DLD1 (cell line): ENCODE results near the gene FSTL4.

Experiments
- in situ Hi-C: cut with HindIII; loops from 2 replicates; pipeline ENCODE4 v1.10.0; 2017; ENCODE audit warnings: low sequenced_read_pairs

Gene FSTL4

DNA sequence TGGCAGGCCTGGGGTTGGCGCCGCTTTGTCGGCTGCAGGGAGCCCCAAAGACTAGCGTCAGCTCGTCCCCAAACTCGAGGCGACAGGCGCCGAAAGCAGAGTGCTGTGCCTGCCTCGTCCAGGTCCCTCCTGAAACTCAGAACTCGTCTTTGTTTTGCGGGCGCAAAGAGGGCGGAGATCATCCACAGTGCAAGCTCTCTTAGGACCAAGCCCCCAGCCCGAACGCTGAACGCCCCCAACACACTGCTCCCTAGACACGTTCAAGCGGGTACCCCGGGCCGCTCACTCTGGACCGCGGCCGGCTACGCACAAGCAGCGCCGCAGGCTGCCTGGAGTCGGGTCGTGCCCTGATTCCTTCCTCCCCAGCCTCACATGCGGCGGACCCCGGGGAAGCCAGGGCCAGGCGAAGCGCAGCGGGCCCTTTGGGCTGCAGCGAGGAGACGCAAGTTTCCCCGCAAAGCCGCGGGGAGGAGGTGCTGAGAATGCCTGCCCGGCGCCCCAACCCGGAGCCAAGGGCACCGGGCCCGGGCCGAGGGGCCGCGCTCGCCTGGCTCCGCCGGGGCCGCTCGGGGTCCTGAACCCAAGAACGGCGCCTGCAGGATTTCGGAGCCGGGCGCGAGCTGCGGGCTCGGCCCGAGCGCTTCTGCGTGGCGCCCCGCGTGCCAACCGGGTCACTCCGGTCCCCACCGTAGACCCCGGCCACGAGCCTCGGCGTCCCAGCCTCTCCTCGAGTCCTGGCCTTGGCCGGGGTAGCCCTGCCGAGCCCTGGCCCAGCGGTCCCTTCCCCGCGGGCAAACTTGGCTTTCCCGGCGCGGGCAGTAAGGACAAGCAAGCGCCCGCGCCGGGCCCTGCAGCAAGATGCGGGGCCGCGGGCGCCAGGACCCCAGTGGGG is 738 bp downstream of the FSTL4 start:
- in situ Hi-C loops, result no loop called here

DNA sequence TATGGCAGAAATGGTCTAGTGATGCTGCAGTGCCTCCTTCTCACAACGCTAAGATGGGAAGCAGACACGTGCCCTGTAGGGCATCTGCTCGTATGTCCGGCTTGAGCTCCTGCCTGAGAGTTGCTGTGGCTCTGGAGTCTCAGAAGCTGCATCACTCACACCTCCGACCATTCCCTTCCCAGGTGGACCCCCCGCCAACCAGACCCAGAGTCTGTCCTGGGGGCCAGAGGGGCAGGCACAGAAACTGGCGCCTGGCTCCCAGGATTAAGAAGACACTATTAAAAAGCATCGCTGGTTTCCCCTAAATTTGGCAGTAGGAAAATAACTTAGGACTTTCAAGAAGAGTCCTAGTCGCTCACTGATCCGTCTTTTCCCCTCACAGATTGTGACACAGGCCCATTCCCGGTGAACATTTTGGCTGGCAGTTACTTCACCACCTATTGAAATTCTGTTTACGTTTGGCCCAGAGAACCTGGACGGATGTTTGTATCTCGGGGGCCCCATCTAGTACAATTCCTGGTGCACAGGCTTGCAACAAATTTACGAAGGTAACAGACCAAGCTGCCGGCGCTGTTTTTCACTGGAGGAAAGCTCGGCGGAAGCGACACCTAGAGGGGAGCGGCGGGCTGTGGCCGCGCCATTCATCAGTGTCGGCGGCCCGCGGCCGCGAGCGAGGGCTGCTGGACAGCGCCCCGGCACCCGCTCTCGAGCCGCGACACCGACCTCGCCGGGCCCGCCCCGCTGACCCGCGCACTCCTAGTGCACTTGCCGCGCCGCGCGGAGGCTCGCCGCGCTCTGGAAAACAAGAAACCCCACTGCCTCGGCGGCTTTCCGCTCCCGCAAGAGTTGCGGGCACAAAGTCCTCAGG is 1.6 kb downstream of the FSTL4 start:
- in situ Hi-C loops, result no loop called here

GRCh38 chr5:133607451-133607850 is 4.9 kb downstream of the FSTL4 start:
- in situ Hi-C loops, result no loop called here

DNA sequence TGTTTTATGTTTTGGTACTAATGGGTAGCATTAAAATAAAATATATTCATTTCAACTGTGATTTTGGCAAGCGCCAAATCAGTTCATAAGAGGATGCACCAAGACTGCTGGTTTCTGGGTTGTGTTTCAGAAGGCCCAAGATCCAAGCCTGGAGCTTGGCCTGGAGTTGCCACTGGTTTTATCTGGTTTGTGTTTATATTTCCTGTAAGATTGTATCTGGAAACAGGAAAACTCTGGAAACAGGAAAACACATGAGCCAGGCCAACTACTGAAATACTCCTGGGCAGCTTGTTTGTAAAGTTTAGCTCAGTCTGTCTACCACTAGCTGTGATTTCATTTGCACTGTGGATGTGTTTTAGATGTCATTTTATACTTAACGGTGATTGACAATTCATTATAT is 5.5 kb downstream of the FSTL4 start:
- in situ Hi-C loops, result no loop called here

- in situ Hi-C loops, result no loop called here
These were observed 7.0 kb downstream of the FSTL4 start for GRCh38 chr5:133605323-133605722.

DNA sequence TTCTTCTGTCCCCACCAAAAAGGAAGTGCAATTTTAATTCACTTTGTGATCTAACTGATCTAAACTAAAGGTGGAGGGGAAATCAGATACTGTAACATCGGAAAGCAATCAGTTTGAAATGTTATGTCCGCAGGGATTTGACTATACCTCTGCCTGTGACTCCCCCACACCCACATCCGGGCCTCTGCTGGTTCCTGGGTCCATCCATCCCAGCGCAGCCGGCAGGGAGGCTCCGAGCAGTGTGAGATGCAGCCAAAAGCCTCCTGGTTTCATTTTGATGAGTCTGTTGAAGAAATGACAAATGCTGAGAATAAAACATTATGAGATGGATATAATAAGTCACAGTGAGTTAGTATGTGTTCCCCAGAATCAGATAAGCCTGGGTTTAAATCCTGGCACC is 8.6 kb downstream of the FSTL4 start:
- in situ Hi-C loops, result no loop called here

- in situ Hi-C loops, result no loop called here
These were observed 9.4 kb downstream of the FSTL4 start for GRCh38 chr5:133602835-133603380.

DNA sequence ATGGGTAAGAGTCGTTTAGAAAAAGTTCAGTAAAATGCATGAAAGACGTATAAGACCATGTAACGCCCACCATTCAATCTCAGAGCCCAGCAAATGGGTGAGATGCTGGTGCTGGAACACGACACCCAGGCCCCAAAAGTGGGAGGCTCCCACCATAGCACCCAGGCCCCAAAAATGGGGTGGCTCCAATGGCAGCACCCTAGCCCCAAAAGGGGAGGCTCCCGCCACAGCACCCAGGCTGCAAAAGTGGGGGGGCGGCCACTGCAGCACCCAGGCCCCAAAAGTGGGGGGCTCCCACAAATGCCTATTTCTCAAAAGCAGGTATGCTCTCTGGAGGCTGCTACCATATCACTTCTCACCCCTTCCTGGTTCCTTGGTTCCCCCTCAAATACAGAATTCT is 12.7 kb downstream of the FSTL4 start:
- in situ Hi-C loops, result no loop called here

DNA sequence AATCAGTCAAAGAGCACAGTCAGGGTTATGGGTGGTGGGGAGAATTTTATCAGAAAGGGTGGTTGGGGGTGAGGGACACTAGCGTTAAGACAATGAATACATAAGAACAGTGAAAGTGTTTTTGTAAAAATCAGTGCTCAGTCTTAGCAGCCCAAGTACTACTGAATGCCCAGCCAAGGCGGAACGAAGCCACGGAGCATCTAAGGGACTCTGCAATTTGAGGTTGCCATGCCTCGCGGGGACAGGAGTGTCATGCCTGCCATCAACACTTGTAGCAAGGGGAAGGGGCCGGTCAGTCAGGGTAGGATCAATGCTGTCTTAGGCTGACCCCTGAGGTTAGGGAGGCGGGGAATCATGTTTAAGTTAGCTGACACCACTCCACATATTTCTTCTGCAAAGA is 13.3 kb downstream of the FSTL4 start:
- in situ Hi-C loops, result no loop called here

DNA sequence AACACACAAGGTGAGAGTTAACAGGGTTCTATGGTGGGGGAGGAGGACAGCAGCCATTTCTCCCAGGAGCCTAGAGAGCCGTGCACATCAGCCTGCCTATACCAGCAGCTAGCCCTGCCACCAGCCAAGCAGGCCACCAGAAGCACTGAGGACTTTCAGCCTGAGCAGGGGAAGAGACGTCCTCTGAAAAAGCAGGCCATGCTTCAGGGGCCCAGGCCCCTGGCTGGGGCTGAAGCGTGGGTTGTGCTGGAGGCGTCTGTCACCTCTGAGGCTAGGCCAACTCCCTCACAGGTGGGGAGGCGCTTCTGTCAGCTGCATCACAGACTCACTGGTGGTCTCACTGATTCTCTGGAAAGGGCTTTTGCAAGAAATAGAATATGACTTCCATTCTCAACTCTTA is 16.3 kb downstream of the FSTL4 start:
- in situ Hi-C loops, result no loop called here

DNA sequence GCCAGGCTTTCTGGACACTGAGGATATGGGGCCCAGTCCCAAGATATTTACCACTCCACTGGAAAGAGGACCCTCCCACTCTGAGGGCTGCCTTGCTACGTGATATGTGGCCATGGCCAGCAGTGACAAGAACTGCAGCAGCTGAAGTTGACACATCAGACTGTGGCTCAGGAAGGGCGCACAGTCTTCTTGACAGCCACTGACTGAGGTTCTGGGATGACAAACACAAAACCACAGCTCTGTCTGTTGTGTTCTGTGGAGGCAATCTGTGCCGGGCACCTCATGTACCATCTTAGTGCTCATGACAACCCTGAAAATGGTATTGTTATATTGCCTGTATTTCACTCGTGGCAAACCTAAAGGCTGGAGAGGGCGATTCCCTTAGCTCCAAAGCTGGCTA is 16.9 kb downstream of the FSTL4 start:
- in situ Hi-C loops, result no loop called here

DNA sequence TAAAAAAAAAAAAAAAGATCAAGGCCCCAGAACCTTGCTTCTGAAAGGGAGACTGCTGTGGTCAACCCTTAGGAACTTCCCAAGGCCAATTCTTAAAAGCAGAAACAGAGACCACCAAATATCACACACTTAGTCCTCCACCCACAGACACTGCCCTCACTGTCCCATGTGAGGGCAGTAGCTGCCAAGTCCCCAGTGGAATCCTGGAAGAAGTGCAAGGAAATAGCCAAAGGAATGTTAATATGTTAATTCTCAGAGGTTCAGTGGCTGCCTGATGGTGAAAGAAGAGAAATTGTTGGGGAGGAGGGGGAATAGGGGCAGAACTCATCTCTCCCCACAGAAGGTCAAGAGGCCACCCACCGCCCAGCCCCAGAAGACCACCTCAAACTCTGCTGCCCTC is 23.1 kb downstream of the FSTL4 start:
- in situ Hi-C loops, result no loop called here

DNA sequence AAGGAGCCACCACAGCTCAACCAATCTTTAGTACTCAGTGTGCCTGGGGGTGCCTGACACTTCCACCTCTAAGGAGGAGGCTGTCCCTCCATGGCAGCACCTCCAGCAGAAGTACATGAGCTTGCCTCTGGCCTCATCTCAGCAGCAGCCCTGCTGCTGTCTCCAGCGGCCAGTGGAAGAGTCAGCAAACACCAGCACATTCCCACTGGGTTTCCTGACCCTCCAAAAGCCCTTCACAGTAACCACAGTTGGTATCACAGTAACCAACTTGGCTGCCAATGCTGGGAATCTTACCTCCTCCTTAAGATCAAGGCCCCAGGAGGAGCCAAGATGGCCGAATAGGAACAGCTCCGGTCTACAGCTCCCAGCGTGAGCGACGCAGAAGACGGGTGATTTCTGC is 29.4 kb downstream of the FSTL4 start:
- in situ Hi-C loops, result no loop called here

- in situ Hi-C loops, result no loop called here
These were observed 30.4 kb downstream of the FSTL4 start for GRCh38 chr5:133581918-133582317.

- in situ Hi-C loops, result no loop called here
These were observed 31.0 kb downstream of the FSTL4 start for GRCh38 chr5:133581348-133581747.

- in situ Hi-C loops, result no loop called here
These were observed 31.7 kb downstream of the FSTL4 start for GRCh38 chr5:133580618-133581017.

DNA sequence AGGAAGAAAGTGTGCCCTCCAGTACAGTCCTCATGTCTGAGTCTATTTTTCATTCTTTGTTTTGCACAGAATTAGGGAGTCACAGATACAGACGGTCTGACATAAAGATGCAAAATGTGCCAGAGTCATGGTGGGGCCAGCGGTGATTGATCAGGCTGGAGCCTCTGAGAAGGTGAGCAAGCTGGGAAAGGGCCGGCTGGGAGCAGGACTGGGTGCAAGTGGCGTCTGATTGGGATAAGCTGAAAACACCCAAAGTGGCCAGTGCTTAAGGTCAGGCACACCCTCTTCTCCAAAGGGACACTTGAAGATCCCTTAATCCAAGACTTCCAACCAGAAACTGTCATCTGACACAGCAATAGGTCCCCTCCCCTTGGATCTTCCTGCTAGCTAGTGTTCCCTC is 32.6 kb downstream of the FSTL4 start:
- in situ Hi-C loops, result no loop called here

DNA sequence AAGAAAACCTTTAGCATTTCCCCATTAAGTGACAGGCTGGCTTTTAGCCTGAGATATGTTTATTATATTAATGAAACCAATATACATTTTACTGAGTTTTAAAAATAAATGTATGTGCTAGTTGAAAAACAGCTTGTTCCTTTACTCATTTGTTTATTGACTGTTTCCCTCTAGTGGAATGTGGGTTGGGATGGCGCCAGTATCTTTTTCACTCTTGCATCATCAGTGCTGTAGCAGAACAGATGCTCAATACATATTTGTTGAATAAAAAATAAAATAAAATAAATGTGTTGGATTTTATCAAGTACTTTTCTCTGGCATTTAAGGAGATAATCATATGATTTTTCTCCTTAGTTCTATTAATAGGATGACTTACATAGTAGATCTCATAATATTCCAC is 43.0 kb downstream of the FSTL4 start:
- in situ Hi-C loops, result loop anchor here (25.0 kb wide), 1 partner anchor 118 kb away; no protein-coding TSS in a partner anchor

DNA sequence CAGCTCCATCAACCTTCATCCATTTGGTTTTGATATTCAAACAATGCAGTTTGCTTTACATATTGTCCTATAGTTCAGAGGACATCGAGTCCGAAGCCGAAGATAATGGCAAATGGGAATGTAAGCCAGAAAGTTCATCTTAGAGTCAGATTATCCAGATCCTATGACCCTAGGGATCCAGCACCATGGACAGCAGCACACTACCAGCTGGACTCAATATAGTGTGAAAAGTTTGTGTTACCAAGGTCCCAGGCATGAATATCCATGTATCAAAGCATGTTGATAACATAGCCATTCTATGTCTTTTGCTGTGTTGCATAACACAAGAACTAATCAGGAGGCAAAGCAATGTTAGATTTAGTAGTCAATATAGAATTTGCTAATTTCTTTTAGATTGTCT is 46.3 kb downstream of the FSTL4 start:
- in situ Hi-C loops, result loop anchor here (25.0 kb wide), 1 partner anchor 121 kb away; no protein-coding TSS in a partner anchor

- in situ Hi-C loops, result loop anchor here (25.0 kb wide), 1 partner anchor 122 kb away; no protein-coding TSS in a partner anchor
These were observed 47.3 kb downstream of the FSTL4 start for GRCh38 chr5:133564921-133565565.

DNA sequence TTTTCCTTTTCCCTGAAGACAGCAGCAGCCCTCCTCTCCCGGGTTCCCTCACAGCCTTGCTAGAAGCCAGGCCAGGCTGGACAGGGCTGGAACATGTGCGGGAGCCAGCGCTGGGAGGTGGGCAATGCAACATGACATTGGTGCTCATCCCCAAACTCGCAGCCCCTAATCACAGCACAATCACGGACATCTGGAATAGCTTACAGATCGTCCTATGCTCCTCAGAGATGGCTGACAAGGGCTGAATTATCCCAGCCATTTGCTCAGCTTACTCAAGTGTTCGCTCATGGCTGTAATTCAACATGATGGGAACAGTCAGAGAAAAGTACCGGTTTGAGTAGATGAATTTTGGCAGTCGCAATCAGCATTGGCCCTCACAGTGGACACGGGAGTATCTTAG is 49.8 kb downstream of the FSTL4 start:
- in situ Hi-C loops, result loop anchor here (25.0 kb wide), 1 partner anchor 125 kb away; no protein-coding TSS in a partner anchor
